Right hindlimb (tissue), 1 donor: ENCODE data around the gene TBC1D16.

Experiments
- DNase-seq: peaks from one replicate; pipeline ENCODE4 v3.0.0-alpha.2; 2018

The TBC1D16 gene

DNA sequence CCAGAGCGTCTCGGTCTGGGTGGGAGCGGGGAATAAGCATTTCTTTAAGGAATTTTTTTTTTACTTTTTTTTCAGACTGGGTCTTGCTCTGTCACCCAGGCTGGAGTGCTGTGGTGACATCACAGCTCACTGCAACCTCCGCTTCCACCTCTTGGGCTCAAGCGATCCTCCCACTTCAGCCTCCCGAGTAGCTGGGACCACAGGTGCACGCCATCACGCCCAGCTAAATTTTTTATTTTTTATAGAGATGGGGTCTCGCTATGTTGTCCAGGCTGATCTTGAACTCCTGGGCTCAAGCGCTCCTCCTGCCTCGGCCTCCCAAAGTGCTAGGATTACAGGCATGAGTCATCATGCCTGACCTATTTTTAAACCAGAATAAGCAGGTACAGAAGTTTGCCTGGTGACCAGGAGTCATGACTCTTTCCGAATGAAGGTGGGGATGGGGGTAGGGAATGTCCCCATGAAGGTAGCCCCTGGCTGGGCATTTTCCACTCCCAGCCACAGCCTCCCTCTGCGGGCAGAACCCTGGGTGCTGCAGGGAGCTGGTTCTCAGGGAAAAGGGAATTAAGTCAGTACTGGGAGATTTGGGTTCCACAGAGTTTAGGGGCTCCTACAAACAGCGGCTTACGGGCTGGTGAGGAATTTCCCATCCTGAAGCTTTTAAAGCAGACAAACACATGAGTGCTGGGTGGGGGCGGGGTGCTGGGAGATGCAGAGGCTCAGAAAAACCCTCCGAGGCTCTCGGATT lies 48.3 kb downstream of the TBC1D16 start:
- no peak for DNase-seq

DNA sequence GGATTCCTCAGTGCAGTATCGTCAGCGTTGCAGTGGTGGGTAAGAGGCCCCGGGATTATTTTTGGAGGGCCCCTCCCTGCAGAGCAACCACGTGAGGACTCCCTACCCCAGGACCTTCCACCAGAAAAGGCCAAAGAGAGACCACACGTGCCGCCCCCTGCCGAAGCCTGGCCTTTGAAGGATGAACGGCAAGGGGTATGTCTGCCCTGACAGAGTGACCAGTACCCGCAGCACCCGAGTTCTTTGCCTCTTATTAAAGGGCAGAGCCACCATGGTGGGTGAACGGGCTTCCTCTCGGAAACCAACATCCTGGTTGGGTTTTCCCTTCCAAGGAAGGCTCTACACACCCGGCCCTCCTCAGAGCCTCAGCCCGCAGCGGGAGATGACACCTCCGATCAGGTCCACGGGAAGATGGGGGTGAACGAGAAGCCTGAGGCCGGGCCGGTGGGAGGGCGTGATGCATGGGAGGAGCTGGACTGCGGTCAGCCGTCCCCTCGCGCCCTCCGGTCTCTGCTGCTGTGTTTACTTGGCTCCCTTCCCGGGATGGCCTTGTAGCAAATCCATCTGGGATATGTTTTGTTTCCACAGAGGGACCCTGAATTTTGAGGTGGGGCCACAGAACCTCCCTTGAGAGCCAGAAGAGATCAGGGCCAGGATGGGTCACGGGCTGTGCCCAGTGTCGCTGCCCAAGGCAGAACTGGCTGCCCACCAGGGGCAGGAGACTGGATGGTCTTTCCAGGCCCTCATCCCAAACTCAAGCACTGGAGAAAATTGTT lies 49.1 kb downstream of the TBC1D16 start:
- DNase-seq = no peak

DNA sequence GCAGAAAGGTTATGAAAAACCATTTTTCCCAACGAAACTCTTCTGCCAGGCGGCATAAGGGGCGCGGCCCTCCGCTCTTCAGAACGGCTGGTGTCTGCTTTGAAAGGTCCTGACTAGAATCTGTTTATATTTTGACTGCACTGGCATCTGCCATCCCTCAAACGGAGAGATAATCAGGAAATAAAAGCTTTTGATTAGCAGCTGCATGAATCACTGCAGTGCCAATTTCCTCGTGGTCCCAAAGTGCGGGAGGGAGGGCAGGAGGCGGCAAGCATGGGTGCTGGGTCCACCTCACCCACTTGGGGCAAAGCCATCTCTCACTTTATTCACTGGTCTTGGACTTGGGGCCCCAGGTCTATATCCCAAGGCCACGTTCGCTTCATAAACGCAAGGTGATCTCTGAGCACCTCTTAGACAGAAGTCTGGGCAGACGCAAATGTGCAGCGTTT lies 49.7 kb downstream of the TBC1D16 start:
- DNase-seq = no peak

DNA sequence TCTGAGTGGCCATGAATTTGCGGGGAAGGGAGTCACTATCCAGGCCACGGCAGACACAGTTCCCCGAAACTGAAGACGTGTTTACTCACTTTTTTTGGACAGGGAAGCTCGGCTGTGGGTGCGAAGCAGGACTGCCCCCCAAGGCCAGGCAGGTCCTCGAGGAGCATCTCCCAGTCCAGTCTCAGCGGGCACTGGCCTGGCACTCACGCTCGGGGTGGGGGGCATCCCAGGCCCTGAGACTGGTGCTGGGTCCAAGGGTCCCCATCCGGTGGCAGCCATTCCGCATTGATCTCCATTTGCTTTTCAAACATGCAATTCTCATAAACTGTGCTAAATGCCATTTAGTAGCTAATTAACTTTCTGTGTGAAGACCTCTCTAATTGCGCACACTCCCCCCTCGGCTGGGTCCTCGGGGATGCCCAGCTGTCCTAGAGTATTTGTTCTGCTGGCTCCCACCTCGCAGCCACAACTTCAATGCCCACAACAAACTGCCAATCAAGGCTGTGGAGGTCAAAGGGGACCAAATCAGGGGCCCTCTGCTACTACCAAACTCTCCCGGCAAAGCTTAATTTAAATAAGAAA lies 50.2 kb downstream of the TBC1D16 start:
- no peak for DNase-seq

DNA sequence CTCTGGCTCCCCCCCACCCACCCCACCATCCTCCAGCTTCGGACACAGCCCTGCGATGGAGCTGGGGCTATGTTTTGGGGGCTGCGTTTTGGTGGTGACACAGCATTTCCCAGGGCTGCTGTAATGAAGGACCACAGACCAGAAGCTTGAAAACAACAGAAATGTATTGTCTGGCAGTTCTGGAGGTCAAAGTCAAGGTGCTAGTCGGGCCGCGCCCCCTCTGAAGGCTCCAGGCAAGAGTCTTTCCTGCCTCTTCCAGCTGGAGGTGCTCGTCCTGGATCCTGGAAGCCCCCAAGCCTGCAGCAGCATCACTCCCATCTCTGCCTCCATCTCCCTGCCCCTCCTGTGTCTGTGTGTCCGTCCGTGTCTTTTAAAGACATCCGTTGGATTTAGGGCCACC lies 50.8 kb downstream of the TBC1D16 start:
- DNase-seq = no peak

DNA sequence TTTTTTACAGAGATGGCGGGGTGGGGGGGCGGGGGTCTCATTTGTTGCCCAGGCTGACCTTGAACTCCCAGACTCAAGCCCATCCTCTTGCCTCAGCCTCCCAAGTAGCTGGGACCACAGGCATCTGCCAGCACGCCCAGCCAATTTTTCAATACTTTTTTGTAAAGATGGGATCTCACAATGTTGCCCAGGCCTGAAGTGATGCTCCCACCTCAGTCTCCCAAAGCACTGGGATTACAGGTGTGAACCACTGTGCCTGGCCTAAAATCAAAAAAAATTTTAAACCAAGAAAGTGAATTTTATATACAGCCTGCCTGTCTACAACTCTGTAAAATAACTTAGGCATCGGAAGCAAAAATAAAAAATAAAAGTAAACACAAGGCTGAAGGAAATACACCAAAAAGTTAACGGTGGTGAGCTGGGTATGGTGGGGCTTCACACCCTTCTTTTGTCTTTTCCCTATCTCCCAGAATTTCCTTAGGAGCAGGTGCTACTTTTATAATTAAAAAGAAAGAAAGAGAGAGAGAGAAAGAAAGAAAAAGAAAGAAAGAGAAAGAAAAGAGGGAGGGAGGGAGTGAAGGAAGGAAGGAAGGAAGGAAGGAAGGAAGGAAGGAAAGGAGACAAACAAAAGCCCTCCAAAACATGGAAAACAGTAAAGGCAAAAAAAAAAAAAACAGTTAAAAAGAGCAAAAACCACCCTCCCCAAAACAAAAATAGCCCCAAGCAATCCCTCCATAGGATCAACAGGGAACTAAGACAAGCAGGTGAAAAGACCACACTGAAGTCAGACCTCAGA lies 51.4 kb downstream of the TBC1D16 start:
- DNase-seq = no peak

DNA sequence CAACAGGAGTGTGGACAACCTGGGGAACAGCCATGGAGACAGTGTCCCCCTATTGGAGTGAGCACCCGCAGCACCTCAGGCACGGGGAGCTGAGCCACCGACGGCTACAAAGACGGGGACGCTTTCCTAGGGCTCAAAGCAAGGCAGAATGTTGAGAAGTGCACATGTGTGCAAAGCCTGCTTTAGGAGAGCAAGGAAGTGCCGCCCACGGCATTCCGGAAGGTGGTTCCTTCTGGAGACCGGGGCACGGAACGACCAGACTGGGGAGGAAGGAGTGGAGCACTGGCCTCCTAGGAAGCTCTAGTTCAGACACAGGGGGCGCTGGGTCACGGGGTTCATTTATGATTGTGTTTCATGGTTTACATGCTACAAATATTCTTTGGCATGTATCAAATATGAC lies 52.2 kb downstream of the TBC1D16 start:
- no peak for DNase-seq

DNA sequence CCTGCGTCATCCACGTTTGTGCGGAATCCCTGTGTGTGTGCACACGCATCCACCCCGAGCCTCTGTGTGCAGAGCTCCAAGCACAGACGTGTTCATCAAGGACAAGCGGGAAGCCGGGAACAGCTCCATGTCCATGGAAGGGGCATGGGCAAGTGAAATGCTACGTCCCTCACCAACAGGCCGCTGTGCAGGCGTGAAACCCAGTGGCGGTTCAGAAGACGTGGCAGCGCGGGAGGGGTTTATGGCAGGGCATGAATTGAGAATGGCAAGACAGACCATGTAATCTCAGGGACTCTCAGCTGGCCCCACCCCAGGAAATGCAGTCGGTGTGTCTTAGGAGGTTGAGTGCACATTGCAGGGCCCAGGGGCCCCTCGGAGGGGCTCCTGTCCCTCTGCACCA lies 52.7 kb downstream of the TBC1D16 start:
- DNase-seq = no peak

DNA sequence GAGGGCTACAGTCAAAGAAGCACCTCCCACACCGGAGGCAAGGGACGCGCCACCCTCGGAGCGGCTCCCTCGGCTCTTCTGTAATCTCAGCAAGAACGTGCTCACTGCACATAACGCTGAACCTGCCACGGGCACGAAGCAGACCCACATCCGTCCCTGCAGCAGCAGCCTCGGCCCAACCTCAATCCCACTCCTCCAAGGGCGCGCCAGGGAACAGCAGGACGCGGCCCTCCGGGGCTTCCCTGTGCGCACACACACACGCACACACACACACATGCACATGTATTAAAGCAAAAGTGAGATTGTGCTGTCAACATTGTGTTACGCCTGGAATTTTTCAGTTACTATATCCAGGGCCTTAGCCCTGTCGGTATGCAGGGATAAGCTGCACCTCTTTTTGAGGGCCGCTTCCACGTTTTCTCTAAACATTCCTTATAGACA lies 54.0 kb downstream of the TBC1D16 start:
- DNase-seq = no peak

DNA sequence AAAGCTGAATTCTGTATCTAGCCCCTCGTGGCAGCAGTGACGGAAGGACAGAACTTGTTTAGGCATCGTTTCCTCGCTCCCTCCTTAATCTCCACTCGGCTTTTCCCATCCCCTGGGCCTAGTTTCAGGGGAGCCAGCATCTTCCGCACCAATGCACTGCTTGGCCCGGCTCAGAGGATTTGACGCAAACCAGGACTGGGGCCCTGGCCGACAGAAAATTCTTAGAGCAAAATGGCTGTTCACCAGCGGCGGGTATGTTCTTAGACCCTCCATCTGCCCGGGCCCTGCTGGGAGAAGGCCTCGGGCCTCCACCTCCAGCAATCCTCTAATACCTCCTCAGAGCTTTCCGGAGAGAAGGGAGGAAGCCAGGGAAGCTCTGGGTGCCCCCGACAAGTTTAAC lies 54.6 kb downstream of the TBC1D16 start:
- no peak for DNase-seq

DNA sequence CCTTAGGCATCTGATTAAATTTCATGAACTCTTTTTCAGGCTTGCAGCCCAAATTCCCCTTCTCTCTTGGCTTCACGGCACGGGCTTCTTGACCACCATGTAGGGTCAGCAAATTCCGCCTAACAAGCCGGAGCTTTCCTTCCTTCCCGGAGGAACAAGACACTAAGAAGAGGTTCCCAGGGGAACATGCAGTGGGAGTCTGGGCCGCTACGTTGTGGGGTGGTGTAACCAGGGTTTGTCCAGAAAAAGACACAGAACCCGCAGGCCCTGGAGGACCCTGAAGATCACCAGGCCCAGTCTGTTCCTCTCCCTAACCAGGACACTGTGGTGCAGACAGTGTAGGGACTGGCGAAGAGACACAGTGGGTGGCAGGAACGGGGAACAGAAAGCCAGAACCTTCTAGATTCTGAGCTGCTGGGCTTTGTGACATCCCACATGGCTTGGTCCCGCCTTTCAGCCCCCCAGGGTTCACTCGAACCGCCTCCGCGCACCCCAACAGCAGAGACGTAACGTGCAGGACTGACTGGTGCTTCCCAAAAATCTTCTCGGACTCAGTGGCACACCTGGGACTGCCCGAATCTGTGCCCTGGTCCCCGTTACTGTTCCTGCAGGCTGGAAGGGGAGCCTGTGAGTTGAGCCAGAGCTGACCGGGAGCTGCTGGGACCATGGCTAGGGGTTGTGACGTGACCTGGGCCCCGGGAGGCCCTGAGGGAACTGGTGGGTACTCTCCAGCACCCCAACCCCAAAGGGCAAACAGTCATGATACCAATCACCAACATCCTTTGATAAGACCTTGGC lies 55.2 kb downstream of the TBC1D16 start:
- no peak for DNase-seq

DNA sequence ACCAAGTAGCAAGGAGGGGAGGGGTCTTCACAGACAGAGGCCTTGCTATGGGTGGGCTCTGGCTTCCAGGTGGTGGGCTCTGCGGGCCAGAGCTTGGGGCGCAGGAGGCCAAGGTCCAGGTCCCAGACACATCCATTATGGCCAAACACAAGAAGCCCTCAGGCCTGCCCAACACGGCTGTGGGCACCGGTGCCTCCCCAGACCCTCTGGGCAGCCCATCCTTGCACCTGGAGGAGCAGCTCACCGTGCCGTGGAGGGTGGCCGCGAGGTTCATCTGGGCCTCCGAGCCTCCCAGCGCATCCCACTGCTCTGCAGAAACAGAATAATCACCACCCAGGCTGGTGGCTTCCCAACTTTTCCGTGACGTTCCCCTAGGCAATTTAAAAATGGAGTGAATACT lies 55.9 kb downstream of the TBC1D16 start:
- DNase-seq = no peak

DNA sequence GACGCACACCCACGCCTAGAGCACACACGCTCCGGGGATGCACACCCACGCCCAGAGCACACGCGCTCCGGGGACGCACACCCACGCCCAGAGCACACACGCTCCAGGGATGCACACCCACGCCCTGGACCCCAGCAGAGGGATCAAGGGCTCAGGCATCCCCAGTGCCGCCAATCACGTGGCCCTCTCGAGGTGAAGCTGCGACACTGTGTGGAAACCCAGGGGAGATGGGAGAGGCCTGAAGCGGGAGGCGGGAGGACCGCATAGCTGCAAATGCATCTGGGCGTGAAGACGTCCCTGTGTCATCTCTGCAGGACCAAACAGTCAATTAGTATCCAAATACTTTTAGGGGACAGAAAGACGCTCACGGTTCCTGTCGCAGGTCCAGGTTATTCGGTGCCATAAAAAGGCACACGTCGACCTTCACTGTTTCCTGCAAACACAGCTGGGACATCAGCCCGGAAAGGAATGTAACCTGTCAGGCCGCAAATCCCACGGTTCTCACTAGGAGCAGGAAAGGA lies 56.4 kb downstream of the TBC1D16 start:
- DNase-seq = no peak

DNA sequence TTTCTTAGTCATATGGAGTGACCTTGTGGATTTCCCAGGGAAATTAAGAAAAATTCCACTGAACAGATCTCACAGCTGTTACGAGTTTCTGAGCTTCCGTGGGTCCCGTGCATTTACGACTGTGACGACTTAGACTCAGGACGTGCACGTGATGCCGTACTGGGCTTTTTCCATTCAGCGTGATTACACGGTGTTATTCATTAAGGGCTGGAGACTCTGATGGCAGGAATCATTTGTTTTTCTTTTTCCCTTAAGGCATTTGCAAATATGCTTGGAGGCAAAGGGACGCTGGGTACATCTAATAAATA lies 57.2 kb downstream of the TBC1D16 start:
- DNase-seq = no peak

DNA sequence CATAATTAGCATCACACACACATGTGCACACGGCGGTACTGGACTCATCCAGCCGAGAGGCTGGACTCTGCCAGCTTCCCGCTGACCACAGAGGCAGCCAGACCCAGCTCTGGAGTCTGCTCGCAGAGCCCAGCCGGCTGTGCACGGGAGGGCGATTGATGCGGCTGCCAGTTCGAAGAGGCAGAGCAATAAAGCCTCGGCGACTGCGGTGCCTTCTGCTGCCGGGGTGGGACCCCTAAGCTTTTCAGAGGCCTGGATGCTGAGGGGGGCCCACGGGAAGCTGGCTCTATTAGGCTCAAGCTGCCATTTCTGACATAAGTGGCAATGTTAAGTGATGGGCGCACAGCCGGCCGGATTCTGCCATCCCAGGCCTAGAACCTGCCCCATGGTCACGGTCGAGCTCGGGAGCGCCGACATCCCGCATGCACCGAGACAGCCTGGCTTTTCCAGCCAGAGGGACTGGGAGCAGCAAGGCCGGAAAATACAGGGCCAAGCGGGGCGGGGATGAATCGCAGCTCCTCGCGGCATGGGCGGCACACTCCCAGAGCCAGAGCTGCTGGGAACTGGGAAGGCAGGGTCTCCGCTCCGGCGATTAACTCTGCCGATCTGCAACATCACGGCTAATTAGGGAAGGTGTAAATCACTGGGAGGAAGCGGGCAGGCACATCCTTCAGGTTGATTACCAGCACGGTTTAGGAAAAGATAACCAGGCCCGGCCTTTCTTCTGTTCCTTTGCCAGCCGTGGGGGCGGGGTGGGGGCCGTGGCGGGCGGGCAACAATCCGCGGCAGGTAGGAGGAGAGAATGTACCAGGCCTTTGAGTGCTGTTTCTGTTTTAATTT lies 57.7 kb downstream of the TBC1D16 start:
- DNase-seq = no peak

DNA sequence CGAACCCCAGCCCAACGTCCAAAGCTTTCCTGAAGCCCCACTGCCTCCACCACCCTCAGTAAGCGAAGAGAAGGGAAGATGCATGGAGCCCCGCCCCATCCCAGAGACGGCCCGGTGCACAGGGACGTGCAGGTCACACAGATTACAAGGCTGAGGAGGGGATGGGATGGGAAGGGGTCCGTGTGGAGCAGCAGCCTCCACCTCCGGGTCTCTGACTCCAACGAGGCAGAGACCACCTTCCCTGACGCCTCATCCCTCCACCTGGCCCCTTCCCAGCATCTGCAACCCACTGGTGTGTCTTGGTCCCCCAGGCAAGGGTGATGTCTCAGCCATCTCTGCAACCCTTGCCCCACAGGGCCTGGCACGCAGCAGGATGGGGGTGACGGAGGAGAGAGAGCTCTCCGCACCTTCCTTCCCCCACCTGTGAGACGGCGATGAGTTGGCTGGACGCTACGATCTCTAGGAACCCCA lies 58.5 kb downstream of the TBC1D16 start:
- no peak for DNase-seq

DNA sequence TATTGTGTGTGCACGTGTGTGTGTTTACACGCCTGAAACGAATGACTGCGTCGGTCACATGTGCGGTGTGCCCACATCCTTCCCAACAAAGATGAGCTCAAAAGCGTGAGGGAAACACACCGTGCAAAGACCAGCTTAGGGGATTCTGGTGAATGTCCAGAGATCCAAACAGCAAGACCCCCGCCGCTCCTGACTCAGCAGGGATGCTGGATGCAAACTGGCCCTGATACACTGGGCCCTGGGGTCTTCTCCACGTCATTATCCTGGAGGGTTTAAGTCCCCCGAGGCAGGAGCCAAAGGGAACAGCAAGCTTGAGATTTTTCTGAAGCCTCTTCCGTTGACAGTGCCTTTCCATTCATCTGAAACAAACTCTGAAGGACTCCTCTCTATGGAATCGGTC lies 59.2 kb downstream of the TBC1D16 start:
- no peak for DNase-seq

DNA sequence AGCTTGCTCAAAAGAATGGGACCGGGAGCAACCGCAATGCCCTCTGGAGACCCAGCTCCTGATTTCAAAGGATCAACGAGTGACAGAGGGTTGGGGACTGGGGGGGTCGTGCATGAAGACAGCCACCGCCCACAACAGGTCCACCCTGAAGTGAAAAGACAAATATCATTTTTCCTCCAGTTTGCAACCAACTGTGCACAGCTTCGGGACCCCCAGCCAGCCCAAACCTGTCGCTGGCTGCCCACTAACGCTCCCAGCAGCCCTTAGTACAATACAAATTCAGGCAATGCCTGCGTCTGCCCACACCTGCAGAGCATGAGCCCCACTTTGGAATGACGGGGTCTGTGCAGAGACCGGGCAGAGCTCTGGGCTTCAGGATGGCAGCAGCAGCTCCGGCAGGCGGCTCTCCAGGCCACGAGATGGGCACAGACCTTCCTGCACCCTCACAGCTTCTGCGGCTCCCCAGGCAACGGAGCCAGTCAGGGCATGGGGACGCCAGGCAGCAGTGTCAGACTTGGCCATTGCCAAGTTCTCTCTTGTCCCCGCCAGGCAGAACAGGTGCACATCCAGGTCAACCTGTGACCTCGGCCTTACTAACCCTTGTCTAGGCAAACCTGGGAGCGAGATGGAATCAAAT lies 60.1 kb downstream of the TBC1D16 start:
- DNase-seq = no peak

DNA sequence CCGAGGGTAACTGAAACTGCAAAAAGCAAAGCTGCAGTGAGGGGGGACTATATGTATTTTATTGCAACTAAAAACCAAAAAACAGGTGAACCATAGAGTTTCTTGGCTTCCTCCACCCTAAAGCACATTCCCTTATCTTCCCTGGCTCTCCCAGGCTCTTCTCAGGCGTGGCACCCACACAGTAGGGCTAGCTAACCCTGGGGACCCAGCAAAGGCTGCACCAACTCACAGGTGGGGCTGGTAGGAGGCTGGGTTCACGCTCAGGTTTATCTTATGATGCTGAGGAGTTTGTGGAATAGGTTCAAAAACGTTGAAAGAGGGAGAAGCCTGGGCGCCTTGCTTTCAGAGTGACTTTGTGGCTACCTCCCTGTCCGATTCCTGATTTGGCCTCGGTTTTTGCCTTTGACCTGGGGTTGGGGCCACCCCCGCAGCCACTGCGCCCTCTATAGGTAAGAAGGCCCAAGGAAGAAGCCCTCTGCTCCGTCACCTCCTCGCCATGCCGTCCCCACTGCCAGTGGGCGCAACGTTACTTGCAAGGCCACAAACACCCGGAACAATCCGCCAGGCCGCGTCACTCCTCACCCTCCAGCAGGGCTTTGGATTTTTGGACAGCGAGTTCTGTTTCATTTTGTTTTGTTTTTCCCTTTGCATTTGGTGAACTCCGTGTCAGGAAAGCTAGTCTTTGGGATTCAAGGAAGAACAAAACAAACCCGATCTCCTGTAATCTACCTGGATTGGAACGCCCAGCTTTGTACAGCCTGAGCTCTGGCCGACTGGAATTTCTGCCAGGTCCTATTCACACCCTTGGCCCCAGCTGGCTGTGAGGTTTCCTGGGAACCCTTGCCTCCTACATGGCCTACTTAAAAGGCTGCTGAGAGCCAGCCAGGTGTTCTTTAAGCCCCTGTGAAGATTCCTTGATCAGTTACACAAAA lies 60.8 kb downstream of the TBC1D16 start:
- DNase-seq = no peak
